Fibroblast of the aortic adventitia (primary cell): Measurements from ENCODE around the gene ZNF609. TPM values are rescaled to one million over a fixed set of nuclear protein-coding genes. Genes with fewer than 3 reads are reported as not detected.

Experiments used
- DNase-seq: peaks from one replicate; pipeline ENCODE4 v3.0.0-alpha.2; 2010; ENCODE audit warnings: low read depth
- H3K4me3 ChIP-seq: 2 replicates; pipeline ENCODE4 v1.5.1; 2011; ENCODE audit warnings: low read depth, mild to moderate bottlenecking, control low read depth, low read length, moderate library complexity
- CTCF ChIP-seq: IDR thresholded peaks from 2 replicates; pipeline ENCODE4 v1.5.1; 2011; ENCODE audit warnings: mild to moderate bottlenecking, low read length, control low read depth, inconsistent platforms; ENCODE audit not compliant: insufficient read depth
- total RNA-seq: library from RNA; depleted of rRNA; stranded (reverse); fragments of >200 nt; gene quantifications from 2 replicates; pipeline ENCODE4 v1.2.3, GENCODE V29; 2012; ENCODE audit warnings: low replicate concordance

Gene ZNF609
- total RNA-seq, 1 donor, result 19.3 TPM

- H3K4me3 ChIP-seq, result no peak overlapping the region
- DNase-seq, result no peak
- no peak for TF ChIP-seq CTCF
These were observed 86.9 kb downstream of the ZNF609 start for GRCh38 chr15:64547275-64547674.

GRCh38 chr15:64548235-64548634 is 87.9 kb downstream of the ZNF609 start:
- no peak for DNase-seq

GRCh38 chr15:64549860-64550259 is 89.5 kb downstream of the ZNF609 start:
- no peak for TF ChIP-seq CTCF
- no peak overlapping the region for H3K4me3 ChIP-seq
- DNase-seq, result no peak

More at GRCh38 chr15:64548235-64548634, 87.9 kb downstream of the ZNF609 start:
- TF ChIP-seq CTCF, result no peak
- H3K4me3 ChIP-seq, result no peak overlapping the region

DNA sequence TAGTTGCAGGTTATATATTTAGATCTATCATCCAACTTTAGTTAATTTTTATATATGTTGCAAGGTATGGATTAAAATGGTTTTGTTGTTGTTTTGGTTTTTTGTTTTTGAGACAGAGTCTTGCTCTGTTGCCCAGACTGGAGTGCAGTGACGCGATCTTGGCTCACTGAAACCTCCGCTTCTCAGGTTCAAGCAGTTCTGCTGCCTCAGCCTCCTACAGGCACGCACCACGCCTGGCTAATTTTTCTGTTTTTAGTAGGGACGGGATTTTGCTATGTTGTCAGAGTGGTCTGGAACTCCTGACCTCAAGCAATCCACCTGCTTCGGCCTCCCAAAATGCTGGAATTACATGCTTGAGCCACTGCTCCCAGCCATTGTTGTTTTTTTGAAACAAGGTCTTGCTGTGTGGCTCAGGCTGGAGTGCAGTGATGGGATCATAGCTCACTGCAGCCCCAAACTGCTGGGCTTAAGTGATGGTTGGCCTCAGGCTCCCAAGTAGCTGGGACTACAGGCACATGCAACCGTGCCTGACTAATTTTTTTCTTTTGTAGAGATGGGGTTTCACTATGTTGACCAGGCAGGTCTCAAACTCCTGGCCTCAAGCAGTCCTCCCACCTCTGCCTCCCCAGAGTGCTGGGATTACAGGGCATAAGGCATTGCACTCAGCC is 92.0 kb downstream of the ZNF609 start:
- H3K4me3 ChIP-seq, result no peak overlapping the region
- TF ChIP-seq CTCF, result no peak
- DNase-seq, result no peak

- TF ChIP-seq CTCF, result no peak
- no peak overlapping the region for H3K4me3 ChIP-seq
- peak; percentile 46 for DNase-seq
These were observed 98.2 kb downstream of the ZNF609 start for GRCh38 chr15:64558460-64559179.

GRCh38 chr15:64559243-64559642 is 98.9 kb downstream of the ZNF609 start:
- H3K4me3 ChIP-seq, result no peak overlapping the region
- TF ChIP-seq CTCF, result no peak
- DNase-seq, result no peak
